HG02623 (cell line): Measurements from ENCODE around the gene CCT6B.
"Not testable (repeated sequence)": the region's sequence is repeated elsewhere in the genome, so short reads cannot be mapped to it uniquely, and the experiment has no call there.

Experiments
- ATAC-seq: cut with Tn5 transposase; IDR thresholded peaks from one replicate; pipeline ENCODE4 v1.9.1; 2021; ENCODE audit warnings: moderate library complexity; ENCODE audit not compliant: unreplicated experiment

The CCT6B gene

DNA sequence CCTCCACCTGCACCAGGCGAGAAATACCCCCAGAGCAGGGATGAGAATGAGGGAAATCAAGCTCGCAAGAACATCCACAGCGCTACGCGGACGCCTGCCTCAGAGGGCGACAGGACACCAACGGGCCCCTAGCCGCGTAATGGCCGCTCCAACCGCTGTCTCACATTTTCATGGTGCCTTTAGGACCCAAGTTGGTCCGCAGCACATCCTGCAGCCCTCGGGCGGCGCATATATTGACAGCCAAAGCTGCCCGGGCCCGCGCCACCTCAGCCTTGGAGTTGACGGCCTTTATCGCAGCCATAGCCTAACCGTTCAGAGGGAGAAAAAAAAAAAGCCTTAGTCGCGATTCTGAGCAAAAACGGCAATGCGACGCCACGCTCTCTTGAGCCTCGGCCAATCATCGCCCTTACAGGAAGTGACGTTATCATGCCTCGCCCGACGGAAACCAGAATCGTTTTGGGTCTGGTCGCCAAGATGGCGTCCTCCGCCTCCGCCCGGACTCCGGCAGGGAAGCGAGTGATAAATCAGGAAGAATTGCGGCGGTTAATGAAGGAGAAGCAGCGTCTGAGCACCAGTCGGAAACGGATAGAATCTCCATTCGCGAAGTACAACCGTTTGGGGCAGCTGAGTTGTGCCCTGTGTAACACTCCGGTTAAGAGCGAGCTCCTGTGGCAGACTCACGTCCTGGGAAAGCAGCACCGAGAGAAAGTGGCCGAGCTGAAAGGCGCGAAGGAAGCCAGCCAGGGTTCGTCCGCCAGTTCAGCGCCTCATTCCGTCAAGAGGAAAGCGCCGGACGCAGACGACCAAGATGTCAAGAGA is at the start of gene CCT6B, which contains the start of gene ZNF830:
Gene CCT6B, minus strand, starts transcription at position 368 of the 819 bp plus-strand sequence. Its CDS starts 67 bp downstream, at position 301.
Gene ZNF830, plus strand, starts transcription at position 448 of the 819 bp plus-strand sequence. Its CDS starts 27 bp downstream, at position 475.
- peak; percentile 82 for ATAC-seq

- ATAC-seq = no peak
Measured at GRCh38 chr17:35010093-35010492, 48.8 kb upstream of the CCT6B start.

GRCh38 chr17:35006961-35007360 is 45.7 kb upstream of the CCT6B start:
- no peak for ATAC-seq

- ATAC-seq = no peak
Measured at GRCh38 chr17:35006345-35006744, 45.1 kb upstream of the CCT6B start.

GRCh38 chr17:35003778-35004177 is 42.5 kb upstream of the CCT6B start:
- ATAC-seq = no peak

- ATAC-seq = no peak
Measured at GRCh38 chr17:35002876-35003551, 41.8 kb upstream of the CCT6B start.

DNA sequence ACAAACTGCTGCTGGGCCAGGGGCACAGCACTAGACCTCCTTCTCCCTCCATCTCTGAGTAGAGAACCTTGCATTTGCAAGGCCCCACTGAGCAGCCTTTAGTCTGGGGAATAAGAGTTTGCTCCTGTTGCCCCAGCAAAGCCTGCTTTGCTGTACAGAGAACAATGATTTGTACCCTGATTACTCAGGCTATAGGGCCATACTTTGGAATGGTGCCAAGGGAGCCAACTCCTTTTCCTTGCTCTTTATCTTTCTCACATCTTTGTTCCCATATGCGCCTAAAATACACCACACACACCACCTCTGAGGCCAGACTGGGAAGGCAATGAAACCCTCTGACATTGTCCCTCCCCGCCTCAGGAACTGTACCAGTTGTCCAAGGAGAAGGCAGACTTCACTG is 40.3 kb upstream of the CCT6B start:
- no peak for ATAC-seq

DNA sequence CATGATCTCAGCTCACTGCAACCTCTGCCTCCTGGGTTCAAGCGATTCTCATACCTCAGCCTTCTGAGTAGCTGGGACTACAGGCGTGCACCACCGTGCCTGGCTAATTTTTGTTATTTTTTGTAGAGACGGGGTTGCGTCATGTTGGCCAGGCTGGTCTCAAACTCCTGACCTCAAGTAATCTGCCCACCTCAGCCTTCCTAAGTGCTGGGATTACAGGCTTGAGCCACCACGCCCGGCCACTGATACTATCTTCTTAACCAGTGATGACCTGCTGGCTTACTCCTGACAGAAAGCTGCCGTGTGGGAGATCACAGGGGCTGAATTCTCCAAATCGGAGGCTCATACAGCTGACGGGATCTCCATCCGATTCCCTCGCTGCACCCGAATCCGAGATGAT is 39.7 kb upstream of the CCT6B start:
- ATAC-seq = not testable (repeated sequence)

GRCh38 chr17:34999456-34999855 is 38.2 kb upstream of the CCT6B start:
- ATAC-seq = no peak

DNA sequence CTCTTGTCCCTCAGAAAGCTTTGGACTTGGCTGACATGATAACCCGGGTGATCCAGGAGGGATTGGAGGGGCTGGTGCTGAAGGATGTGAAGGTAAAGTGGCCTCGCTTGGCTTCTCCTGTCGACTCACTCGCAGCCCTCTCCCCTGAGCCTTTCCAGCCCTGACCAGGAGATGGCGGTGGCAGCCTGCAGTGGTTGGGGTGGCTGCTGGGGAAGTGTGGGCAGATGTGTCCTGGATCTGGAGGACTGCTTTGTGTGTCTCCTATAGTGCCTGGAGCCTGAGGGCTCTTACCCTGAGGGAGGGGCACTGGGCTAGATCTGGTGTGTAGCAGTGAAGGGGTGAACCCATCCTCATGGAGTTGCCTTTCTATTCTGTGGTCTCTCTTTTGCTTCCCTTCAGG is 36.9 kb upstream of the CCT6B start:
- peak; percentile 53 for ATAC-seq

- no peak for ATAC-seq
Measured at GRCh38 chr17:34997355-34997862, 36.1 kb upstream of the CCT6B start.

- no peak for ATAC-seq
Measured at GRCh38 chr17:34996422-34997285, 35.4 kb upstream of the CCT6B start.

- no peak for ATAC-seq
Measured at GRCh38 chr17:34993031-34993430, 31.8 kb upstream of the CCT6B start.

- ATAC-seq = no peak
Measured at GRCh38 chr17:34991606-34992005, 30.3 kb upstream of the CCT6B start.

DNA sequence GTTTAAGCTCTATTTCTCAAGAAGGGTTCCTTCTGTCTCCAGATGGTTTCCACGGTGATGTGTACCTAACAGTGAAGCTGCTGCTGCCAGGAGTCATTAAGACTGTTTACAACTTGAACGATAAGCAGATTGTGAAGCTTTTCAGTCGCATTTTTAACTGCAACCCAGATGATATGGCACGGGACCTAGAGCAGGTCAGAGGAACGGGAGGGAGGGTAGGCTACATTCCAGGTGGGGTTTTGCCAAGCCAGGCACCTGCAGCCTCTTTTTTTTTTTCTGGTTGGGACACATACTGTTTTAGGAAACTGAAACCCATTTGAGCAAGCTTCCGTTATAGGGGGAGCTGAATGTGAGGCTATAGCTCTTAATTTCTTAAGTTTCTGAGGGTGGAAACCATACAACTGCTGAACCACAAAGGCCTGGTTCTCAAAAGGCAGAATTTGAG is 29.7 kb upstream of the CCT6B start:
- no peak for ATAC-seq

- no peak for ATAC-seq
Measured at GRCh38 chr17:34989473-34989872, 28.2 kb upstream of the CCT6B start.

DNA sequence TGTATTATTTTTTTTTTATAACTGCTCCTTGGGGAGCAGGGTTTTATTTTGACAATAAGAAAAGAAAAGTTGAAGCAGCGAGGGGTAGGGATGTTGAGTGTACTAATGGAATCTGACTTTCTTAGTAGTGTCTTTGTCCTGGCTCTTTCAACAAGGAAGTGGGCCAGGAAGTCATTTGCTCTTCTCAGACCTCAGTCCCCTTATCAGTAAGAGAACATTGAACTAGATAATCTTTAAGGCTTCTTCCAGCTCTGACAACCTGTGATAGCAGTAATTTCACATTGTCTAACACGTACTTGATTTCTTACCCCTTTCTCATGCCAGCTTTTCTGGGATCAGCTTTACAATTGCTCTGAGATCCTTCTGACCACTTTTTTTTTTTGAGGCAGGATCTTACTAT is 27.4 kb upstream of the CCT6B start:
- no peak for ATAC-seq

DNA sequence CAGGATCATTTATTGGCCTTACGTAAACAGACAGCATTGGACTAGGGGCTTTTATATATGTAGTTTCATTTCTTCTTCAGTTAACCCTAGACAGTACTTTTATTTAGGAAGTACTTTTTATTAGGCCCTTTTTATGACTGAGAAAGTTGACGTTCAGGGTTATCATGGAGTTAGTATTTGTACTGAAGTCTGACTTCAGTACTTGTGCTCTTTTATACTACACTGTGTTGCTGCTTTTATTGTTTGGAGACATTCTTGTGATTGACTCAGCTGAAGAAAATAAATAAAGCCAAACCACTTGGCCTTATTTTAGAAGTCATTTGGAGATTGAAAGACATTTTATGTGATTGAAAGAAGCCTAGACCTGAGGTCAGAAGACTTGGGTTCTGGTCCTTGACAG is 26.0 kb upstream of the CCT6B start:
- no peak for ATAC-seq

GRCh38 chr17:34981538-34982241 is 20.4 kb upstream of the CCT6B start:
- no peak for ATAC-seq
